Suprapubic skin (tissue), 4 donors: ENCODE data around the gene GARIN5A. TPM values are rescaled to one million over a fixed set of nuclear protein-coding genes. Genes with fewer than 3 reads are reported as not detected.
A peak's percentile ranks its signal among the peaks of the same experiment; 100 is the strongest.

Source experiments
- DNase-seq, 2 donors: peaks; one replicate each; pipeline ENCODE4 v3.0.0-alpha.2; 2019; ENCODE audit warnings: low spot score in 2 of 2
- H3K27ac ChIP-seq: fragments of 200-600 bp; sonication (generic); one replicate; pipeline ENCODE4 v1.5.1; 2019
- H3K27me3 ChIP-seq: fragments of 200-600 bp; sonication (generic); one replicate; pipeline ENCODE4 v1.5.1; 2019
- H3K36me3 ChIP-seq: fragments of 200-600 bp; sonication (generic); one replicate; pipeline ENCODE4 v1.5.1; 2019
- H3K4me1 ChIP-seq: fragments of 200-600 bp; sonication (generic); one replicate; pipeline ENCODE4 v1.5.1; 2019
- H3K4me3 ChIP-seq: fragments of 200-600 bp; sonication (generic); one replicate; pipeline ENCODE4 v1.5.1; 2019; ENCODE audit warnings: mild to moderate bottlenecking
- H3K9me3 ChIP-seq: fragments of 200-600 bp; sonication (generic); one replicate; pipeline ENCODE4 v1.5.1; 2019
- CTCF ChIP-seq, 2 donors: fragments of 200-600 bp in 1 of 2; fragments of 450-650 bp in 1 of 2; sonication (generic) in 1 of 2; IDR thresholded peaks; one replicate each; pipeline ENCODE4 v1.5.1; 2016 to 2019; ENCODE audit warnings: antibody characterized with exemption in 2 of 2, mild to moderate bottlenecking in 1 of 2, moderate library complexity in 1 of 2
- EP300 ChIP-seq: sonication (generic); formaldehyde crosslinking; IDR thresholded peaks from one replicate; pipeline ENCODE4 v1.6.1; 2017; ENCODE audit warnings: antibody characterized with exemption
- POLR2A ChIP-seq, 2 donors: fragments of 450-650 bp; IDR thresholded peaks; one replicate each; pipeline ENCODE4 v1.6.1; 2017; ENCODE audit warnings: antibody characterized with exemption in 2 of 2, mild to moderate bottlenecking in 2 of 2, moderate library complexity in 2 of 2
- POLR2AphosphoS5 ChIP-seq, 3 donors: sonication (generic); formaldehyde crosslinking; IDR thresholded peaks; one replicate each; pipeline ENCODE4 v1.6.1; 2017; ENCODE audit warnings: antibody characterized with exemption in 3 of 3
- WGBS: methylation state at CpG from one replicate; pipeline ENCODE4 v1.1.5; 2018; 5-methylcytosine and 5-hydroxymethylcytosine counted together
- total RNA-seq, 4 donors: library from RNA; depleted of rRNA; stranded (reverse); fragments of >200 nt; gene quantifications; one replicate each; pipeline ENCODE4 v1.1.0, GENCODE V29; 2016

GARIN5A gene
- total RNA-seq, 4 donors from 2014 or later = 3.9 to 5.0 (median 4.2) TPM; not detected in 1

GRCh38 chr19:50480281-50481111, 3.8 kb upstream of the GARIN5A start:
- Histone ChIP-seq H3K4me1 (peaks cover 13% of the 10 kb centered on the region), H3K9me3 (no peaks in the 10 kb centered on the region), H3K27ac (no peak overlapping the region), H3K4me3 (no peak overlapping the region), H3K27me3 (no peaks in the 10 kb centered on the region), H3K36me3 (peaks cover 47% of the 10 kb centered on the region)
- TF ChIP-seq POLR2A (IDR thresholded peaks at IDR 0.05) (no peak), POLR2AphosphoS5 (IDR thresholded peaks at IDR 0.05) (no peak), EP300 (no peak)
- DNase-seq = no peak
- 93% methylated on average over 21 of the region's 37 CpGs for WGBS

- H3K4me1 ChIP-seq = peaks cover 13% of the 10 kb centered on the region
- TF ChIP-seq EP300 (no peak), POLR2A (IDR thresholded peaks at IDR 0.05) (no peak)
- no peaks in the 10 kb centered on the region for H3K27me3 ChIP-seq
- no peaks in the 10 kb centered on the region for H3K9me3 ChIP-seq
- H3K36me3 ChIP-seq = peaks cover 47% of the 10 kb centered on the region
- no peak overlapping the region for H3K4me3 ChIP-seq
- no peak overlapping the region for H3K27ac ChIP-seq
- DNase-seq = no peak
- 87% methylated on average over 6 of the region's 16 CpGs for WGBS
These were observed 3.2 kb upstream of the GARIN5A start for GRCh38 chr19:50479761-50480251.

GRCh38 chr19:50478901-50479715, 2.5 kb upstream of the GARIN5A start:
- no peak for TF ChIP-seq POLR2A (IDR thresholded peaks at IDR 0.05)
- TF ChIP-seq POLR2AphosphoS5 (IDR thresholded peaks at IDR 0.05) = no peak
- TF ChIP-seq CTCF (IDR thresholded peaks at IDR 0.05) = no peak
- no peak for TF ChIP-seq EP300
- no peak overlapping the region for H3K27ac ChIP-seq
- no peak overlapping the region for H3K4me3 ChIP-seq
- H3K4me1 ChIP-seq = peaks cover 13% of the 10 kb centered on the region
- H3K36me3 ChIP-seq = peaks cover 47% of the 10 kb centered on the region
- H3K9me3 ChIP-seq = no peaks in the 10 kb centered on the region
- H3K27me3 ChIP-seq = no peaks in the 10 kb centered on the region
- 78% methylated on average over 19 of the region's 19 CpGs for WGBS
- no peak for DNase-seq

- H3K4me1 ChIP-seq = peaks cover 13% of the 10 kb centered on the region
- TF ChIP-seq POLR2A (IDR thresholded peaks at IDR 0.05) (no peak), CTCF (IDR thresholded peaks at IDR 0.05) (no peak), EP300 (no peak), POLR2AphosphoS5 (IDR thresholded peaks at IDR 0.05) (no peak)
- no peak overlapping the region for H3K27ac ChIP-seq
- no peaks in the 10 kb centered on the region for H3K9me3 ChIP-seq
- H3K36me3 ChIP-seq = peaks cover 41% of the 10 kb centered on the region
- no peak for DNase-seq
- no peak overlapping the region for H3K4me3 ChIP-seq
- WGBS = 90% methylated on average over 17 of the region's 17 CpGs
- H3K27me3 ChIP-seq = no peaks in the 10 kb centered on the region
These were observed 1.3 kb upstream of the GARIN5A start for GRCh38 chr19:50477751-50478515.

- WGBS = 14% methylated on average over 20 of the region's 20 CpGs
These were observed 225 bp upstream of the GARIN5A start for GRCh38 chr19:50476907-50477238.

More at GRCh38 chr19:50476907-50477238, 225 bp upstream of the GARIN5A start:
- H3K36me3 ChIP-seq = peaks cover 31% of the 10 kb centered on the region
- H3K4me1 ChIP-seq = peaks cover 13% of the 10 kb centered on the region
- TF ChIP-seq CTCF (IDR thresholded peaks at IDR 0.05) = no peak
- TF ChIP-seq EP300 = no peak
- TF ChIP-seq POLR2AphosphoS5 (IDR thresholded peaks at IDR 0.05) = no peak
- no peak for TF ChIP-seq POLR2A (IDR thresholded peaks at IDR 0.05)
- no peaks in the 10 kb centered on the region for H3K9me3 ChIP-seq
- peak overlapping the region; percentile 81 for H3K27ac ChIP-seq
- H3K27me3 ChIP-seq = no peaks in the 10 kb centered on the region
- peak overlapping the region; percentile 91 for H3K4me3 ChIP-seq
- DNase-seq = no peak
